ENCODE data around the gene PPP1R10. TPM values are rescaled to one million over a fixed set of nuclear protein-coding genes. Genes with fewer than 3 reads are reported as not detected.
A peak's percentile ranks its signal among the peaks of the same experiment; 100 is the strongest.

The PPP1R10 gene
- total and polyA plus RNA-seq, 2 of the 13 experiments (the other 11 are each of a cell fraction or from before 2014, with no cell fraction given), result 26.3 to 38.4 TPM

DNA sequence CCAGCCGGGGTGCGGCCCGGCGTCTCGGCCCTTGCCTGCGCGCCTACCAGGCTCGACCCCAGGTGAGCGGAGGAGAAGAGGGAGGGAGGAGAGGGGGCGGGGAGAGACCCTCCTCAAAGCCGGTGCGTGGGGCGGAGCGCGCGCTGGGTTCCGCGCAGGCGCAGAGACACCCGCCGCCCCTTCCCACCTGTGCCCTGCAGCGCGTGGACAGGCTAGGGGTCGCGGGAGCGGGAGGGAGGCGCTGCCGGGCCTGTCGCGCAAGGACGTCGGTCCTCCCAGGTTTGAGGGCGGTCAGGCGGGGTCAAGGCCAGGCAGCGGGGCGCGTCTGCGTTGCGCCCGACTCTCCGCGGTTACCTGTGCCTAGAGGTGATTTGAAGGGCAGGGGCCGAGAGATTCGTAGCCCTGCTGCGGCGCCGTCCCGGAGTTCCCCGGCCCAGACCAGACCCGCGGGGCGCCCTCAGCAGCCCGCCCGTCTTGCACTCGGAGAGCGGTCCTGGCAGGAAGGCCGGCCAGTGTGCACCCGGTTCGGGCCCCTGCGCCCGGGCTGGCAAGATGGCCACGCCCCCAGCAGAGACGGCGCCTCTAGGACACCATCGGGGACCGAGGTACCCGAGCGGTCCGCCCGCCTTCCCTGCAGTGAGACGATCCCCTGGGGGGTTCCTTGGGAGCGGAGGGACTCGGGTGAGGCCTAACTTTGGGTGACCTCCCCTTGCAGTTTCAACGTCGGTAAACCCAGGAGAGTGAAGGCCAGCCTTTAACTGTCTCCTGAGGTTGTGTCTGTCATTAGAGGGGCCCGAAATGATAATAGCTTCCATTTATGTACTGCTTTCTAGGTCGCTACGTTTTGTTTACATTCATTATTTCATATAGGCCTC is 30.4 kb upstream of the PPP1R10 start (continued):
- TF ChIP-seq SMARCE1 (IDR thresholded peaks at IDR 0.05; ENCODE audit: borderline replicate concordance) (no peak), ZNF275 (CRISPR knock-in tag; IDR thresholded peaks at IDR 0.05; ENCODE audit: borderline replicate concordance) (peak; percentile 92), ZNF556 (CRISPR knock-in tag; IDR thresholded peaks at IDR 0.05; ENCODE audit: borderline replicate concordance) (no peak; the same call in 1 of the 2 replicates), STAT6 (CRISPR knock-in tag; IDR thresholded peaks at IDR 0.05; ENCODE audit: borderline replicate concordance) (peak; percentile 74; the same call in 1 of the 2 replicates), SNAI1 (CRISPR knock-in tag; IDR thresholded peaks at IDR 0.05; ENCODE audit: borderline replicate concordance) (peak; percentile 83; the same call in 1 of the 2 replicates), NFYB (CRISPR knock-in tag; IDR thresholded peaks at IDR 0.05) (peak; percentile 18; the same call in 1 of the 2 replicates), ZBTB38 (CRISPR knock-in tag; IDR thresholded peaks at IDR 0.05) (peak; percentile 95), NBN (conservative IDR thresholded peaks at IDR 0.05) (no peak), ZNF44 (CRISPR knock-in tag; IDR thresholded peaks at IDR 0.05) (peak; percentile 99), SRSF1 (optimal IDR thresholded peaks at IDR 0.05; ENCODE audit: low read depth, low read length) (peak; percentile 68), FOSL2 (CRISPR knock-in tag; IDR thresholded peaks at IDR 0.05) (peak; percentile 54), ZNF274 (CRISPR knock-in tag; IDR thresholded peaks at IDR 0.05) (peak; percentile 98), FOXP1 (IDR thresholded peaks at IDR 0.05) (no peak), FOXP1 (CRISPR knock-in tag; IDR thresholded peaks at IDR 0.05) (peak; percentile 11; the same call in 1 of the 2 replicates), ZNF784 (CRISPR knock-in tag; IDR thresholded peaks at IDR 0.05; ENCODE audit: borderline replicate concordance) (peak; percentile 95; the same call in 1 of the 2 replicates), ZNF317 (CRISPR knock-in tag; IDR thresholded peaks at IDR 0.05) (peak; percentile 90), KDM5A (IDR thresholded peaks at IDR 0.05; ENCODE audit: borderline replicate concordance, low read length) (peak; percentile 83; the same call in 1 of the 2 replicates), PAXIP1 (CRISPR knock-in tag; conservative IDR thresholded peaks at IDR 0.05) (peak; percentile 82), ZNF354B (CRISPR knock-in tag; IDR thresholded peaks at IDR 0.05) (no peak)
